ENCODE results near the gene PTPN3. TPM values are rescaled to one million over a fixed set of nuclear protein-coding genes. Genes with fewer than 3 reads are reported as not detected.

Gene PTPN3
- total RNA-seq, 6 experiments from 2014 or later = not detected

GRCh38 chr9:109329638-109330258 is 168.4 kb downstream of the PTPN3 start:
- H3K27me3 Mint-ChIP-seq (ENCODE audit: insufficient read depth) = peaks cover 13% of the 10 kb centered on the region
- no peaks in the 10 kb centered on the region for H3K36me3 Mint-ChIP-seq (ENCODE audit: low read depth)
- H3K27ac Mint-ChIP-seq = no peak overlapping the region
- peaks cover 11% of the 10 kb centered on the region; the same call in 1 of the 2 replicates for H3K4me1 Mint-ChIP-seq (ENCODE audit: low read depth)
- H3K4me3 Mint-ChIP-seq = peak overlapping the region; percentile 14
- no peak for TF ChIP-seq CTCF (IDR thresholded peaks at IDR 0.05)
- H3K9me3 Mint-ChIP-seq = no peaks in the 10 kb centered on the region
- DNase-seq = no peak

- H3K27me3 Mint-ChIP-seq (ENCODE audit: insufficient read depth) = peaks cover 13% of the 10 kb centered on the region
- H3K4me3 Mint-ChIP-seq = peak overlapping the region; percentile 14
- no peak for TF ChIP-seq CTCF (IDR thresholded peaks at IDR 0.05)
- H3K36me3 Mint-ChIP-seq (ENCODE audit: low read depth) = no peaks in the 10 kb centered on the region
- H3K9me3 Mint-ChIP-seq = no peaks in the 10 kb centered on the region
- no peak overlapping the region for H3K27ac Mint-ChIP-seq
- peaks cover 11% of the 10 kb centered on the region; the same call in 1 of the 2 replicates for H3K4me1 Mint-ChIP-seq (ENCODE audit: low read depth)
- no peak for DNase-seq
These were observed 169.0 kb downstream of the PTPN3 start for GRCh38 chr9:109328978-109329637.

Small RNA genes lying within 50 kb of the gene (microRNA-seq; reads per million reads assigned to microRNA genes)
- not detected for gene MIR3927

Other genes with a start within 250 kb of the PTPN3 start
- under 1 TPM in 4 of 6 experiments, not detected in 2; 0.33 to 0.37 (median 0.35) TPM for gene EPB41L4B, start 177.2 kb downstream of the PTPN3 start, total RNA-seq (2021; fragmentation: NEBNext Ultra II Directional; extraction: Animal tissue kit (Norgen Biotek cat#: 25700))